Coronary artery (tissue), 2 donors: Measurements from ENCODE around the gene CEP20.

Source experiments
- DNase-seq: peaks from one replicate; pipeline ENCODE4 v3.0.0-alpha.2; 2017; ENCODE audit warnings: low spot score
- H3K27ac ChIP-seq, 2 donors: fragments of 200-600 bp; sonication (generic); one replicate each; pipeline ENCODE4 v1.5.1; 2016 to 2019
- H3K4me3 ChIP-seq: fragments of 200-600 bp; sonication (generic); 2 replicates; pipeline ENCODE4 v1.5.1; 2016; ENCODE audit warnings: mild to moderate bottlenecking, moderate library complexity
- TF ChIP-seq, protein P1 (sequence below): fragments of 200-600 bp; sonication (generic); IDR thresholded peaks from one replicate; pipeline ENCODE4 v1.5.1; 2019; ENCODE audit warnings: antibody characterized with exemption

CEP20 gene

DNA sequence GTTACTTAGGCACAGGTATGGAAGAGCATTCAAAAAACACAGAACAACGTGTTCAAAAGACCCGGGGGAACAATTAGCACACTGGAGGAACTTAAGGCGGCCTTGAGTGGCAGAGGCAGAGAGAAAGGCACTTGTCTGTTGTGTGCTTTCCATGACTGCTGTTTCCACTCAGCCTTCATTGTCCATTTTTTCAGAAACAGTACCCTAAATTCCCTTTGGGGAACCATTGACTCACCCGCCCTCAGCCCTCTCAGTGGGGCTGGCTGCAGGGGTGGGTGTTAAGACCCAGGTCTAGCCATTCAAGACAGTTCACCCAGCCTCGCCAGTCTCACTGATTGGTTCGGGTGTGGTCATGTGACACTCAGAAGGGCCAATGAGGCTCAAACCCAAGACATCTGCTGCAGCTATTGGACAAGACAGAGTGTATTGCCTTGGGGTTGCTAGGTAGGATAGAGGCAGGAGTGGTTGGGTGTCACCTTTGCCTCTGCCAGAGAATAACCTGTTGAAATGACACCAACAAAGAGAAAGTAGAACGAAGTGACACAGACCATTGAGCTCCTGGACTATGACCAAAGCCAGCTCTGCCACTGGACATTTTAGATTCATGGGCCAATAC, 19.6 kb upstream of the CEP20 start:
- Histone ChIP-seq H3K27ac (no peak overlapping the region), H3K4me3 (no peak overlapping the region)
- TF ChIP-seq, protein P1, sequence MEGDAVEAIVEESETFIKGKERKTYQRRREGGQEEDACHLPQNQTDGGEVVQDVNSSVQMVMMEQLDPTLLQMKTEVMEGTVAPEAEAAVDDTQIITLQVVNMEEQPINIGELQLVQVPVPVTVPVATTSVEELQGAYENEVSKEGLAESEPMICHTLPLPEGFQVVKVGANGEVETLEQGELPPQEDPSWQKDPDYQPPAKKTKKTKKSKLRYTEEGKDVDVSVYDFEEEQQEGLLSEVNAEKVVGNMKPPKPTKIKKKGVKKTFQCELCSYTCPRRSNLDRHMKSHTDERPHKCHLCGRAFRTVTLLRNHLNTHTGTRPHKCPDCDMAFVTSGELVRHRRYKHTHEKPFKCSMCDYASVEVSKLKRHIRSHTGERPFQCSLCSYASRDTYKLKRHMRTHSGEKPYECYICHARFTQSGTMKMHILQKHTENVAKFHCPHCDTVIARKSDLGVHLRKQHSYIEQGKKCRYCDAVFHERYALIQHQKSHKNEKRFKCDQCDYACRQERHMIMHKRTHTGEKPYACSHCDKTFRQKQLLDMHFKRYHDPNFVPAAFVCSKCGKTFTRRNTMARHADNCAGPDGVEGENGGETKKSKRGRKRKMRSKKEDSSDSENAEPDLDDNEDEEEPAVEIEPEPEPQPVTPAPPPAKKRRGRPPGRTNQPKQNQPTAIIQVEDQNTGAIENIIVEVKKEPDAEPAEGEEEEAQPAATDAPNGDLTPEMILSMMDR: no peak
- DNase-seq: no peak

DNA sequence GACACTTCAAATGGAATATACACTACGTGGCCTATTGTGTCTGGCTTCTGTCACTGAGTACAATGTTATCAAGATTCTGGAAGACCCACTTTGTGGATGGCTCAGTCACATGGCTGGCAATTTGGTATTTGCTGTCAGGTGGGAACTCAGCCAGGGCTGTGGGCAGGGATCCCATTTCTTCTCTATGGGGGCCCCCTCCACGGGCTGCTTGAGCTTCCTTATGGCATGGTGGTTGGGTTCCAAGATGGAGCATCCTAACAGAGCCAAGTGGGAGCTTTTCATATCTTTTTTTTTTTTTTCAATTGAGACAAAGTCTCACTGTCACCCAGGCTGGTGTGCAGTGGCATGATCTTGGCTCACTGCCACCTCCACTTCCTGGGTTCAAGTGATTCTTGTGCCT, 18.0 kb upstream of the CEP20 start:
- Histone ChIP-seq H3K4me3 (no peak overlapping the region), H3K27ac (no peak overlapping the region)
- DNase-seq: no peak
- TF ChIP-seq, protein P1: no peak

DNA sequence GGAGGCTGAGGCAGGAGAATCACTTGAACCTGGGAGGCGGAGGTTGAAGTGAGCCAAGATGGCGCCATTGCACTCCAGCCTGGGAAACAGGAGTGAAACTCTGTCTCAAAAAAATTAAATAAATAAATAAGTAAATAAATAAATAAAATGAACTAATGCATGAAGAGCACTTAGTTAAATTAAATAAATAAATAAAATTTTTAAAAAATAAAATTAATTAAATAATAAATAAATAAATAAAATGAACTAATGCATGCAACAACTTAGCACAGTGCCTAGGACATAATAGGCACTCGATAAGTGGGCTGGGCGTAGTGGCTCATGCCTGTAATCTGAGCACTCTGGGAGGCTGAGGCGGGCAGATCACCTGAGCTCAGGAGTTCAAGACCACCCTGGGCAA, 15.6 kb upstream of the CEP20 start:
- TF ChIP-seq, protein P1: no peak
- Histone ChIP-seq H3K27ac (no peak overlapping the region), H3K4me3 (no peak overlapping the region)
- no peak for DNase-seq

DNA sequence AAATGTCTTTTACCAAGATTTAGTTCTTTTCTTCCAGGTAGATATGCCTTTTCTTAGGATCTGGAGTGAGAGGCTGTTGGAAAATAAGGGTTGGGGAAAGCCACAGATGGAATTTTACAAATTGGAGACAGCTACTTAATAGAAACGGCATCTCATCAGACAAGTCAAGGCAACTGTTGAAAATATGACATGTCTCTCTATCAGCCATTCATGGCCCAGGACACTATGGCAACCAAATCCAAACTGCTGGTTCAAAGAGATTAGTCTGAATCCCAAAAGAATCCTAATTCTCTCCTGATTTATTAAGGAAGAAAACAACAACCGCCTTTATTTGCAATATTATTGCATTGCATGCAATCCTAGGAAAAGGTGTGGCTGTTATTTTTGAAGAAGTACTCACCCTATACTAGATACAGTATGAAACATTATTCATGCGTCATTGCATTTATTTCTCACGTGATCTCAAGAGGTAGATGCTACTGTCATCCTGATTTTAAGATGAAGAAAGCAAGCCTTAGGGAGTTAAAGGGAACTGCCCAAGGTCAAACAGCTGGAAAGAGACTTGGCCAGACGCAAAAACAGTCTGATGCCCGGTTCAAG, 12.6 kb upstream of the CEP20 start:
- no peak for DNase-seq
- TF ChIP-seq, protein P1: no peak
- no peak overlapping the region for H3K27ac ChIP-seq
- no peak overlapping the region for H3K4me3 ChIP-seq

DNA sequence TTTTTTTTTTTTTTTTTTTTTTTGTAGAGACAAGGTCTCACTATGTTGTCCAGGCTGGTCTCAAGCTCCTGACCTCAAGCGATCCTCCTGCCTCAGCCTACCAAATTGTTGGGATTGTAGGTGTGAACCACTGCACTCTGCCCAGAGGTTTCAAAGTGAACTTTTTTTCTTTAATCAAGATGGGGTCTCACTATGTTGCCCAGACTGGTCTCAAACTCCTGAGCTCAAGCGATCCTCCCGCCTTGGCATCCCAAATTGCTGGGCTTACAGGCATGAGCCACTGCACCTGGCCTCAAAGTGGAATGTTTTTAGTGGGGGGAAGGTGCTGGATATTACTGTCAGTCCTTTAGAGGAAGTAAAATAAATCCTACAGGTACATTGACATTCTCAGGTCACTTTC, 12.0 kb upstream of the CEP20 start:
- DNase-seq: no peak
- Histone ChIP-seq H3K27ac (no peak overlapping the region), H3K4me3 (no peak overlapping the region)
- TF ChIP-seq, protein P1: no peak

DNA sequence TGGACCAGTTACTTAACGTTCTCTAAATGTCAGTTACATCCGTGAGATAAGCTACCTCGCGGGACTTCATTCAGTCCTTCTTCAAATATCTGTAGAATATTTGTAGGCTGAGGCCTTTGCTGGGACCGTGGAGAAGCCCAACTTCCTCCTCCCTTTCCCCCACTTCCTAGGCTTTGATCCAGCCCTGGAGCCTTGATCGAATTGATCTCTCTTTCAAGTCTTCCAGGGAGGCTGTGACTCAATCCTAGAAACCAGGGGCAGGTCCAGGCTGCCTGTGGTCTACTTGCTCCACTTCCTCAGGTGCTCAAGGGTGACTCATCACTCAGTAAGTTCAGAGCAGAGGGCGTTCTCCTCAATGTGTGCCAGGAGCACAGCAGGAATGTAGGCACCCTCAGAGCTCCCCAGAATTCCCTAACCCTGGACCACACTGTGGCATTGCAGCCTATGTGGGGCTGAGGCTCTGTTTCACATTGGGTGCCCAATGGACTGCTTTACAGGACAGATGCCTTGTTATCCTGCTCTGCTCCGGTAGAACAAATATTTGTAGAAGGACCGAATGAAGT, 11.2 kb upstream of the CEP20 start:
- Histone ChIP-seq H3K4me3 (no peak overlapping the region), H3K27ac (no peak overlapping the region)
- no peak for DNase-seq
- TF ChIP-seq, protein P1: no peak

DNA sequence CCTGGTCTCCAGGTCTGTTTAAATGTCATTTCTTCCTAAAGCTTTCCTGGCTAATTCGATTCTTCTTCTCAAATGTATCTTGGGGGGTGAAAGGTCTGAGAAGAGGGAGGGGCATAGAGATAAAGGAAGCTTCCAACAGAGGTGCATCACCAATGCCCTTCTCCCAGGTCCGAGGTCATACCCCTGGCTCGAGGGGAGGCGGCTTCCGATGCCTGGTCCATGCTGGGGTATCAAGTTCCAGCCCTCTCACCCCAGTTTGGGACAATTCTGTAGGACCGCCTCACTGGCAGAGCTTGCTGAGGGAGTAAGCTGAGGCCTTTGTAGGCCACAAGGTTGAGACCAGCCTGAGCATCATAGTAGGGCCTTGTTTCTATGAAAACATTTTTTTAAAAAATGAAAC, 10.3 kb upstream of the CEP20 start:
- TF ChIP-seq, protein P1: no peak
- no peak for DNase-seq

More for the DNA sequence above, 10.3 kb upstream of the CEP20 start:
- Histone ChIP-seq H3K4me3 (no peak overlapping the region), H3K27ac (no peak overlapping the region)
